Inflammatory macrophage treated with lipopolysaccharide for 4 hours (primary cell): ENCODE data around the gene SNX1.
A peak's percentile ranks its signal among the peaks of the same experiment; 100 is the strongest.
"Not testable (repeated sequence)": the region's sequence is repeated elsewhere in the genome, so short reads cannot be mapped to it uniquely, and the experiment has no call there.

Experiments
- DNase-seq: peaks from one replicate; pipeline ENCODE4 v3.0.0-alpha.2; 2020

SNX1 gene

DNA sequence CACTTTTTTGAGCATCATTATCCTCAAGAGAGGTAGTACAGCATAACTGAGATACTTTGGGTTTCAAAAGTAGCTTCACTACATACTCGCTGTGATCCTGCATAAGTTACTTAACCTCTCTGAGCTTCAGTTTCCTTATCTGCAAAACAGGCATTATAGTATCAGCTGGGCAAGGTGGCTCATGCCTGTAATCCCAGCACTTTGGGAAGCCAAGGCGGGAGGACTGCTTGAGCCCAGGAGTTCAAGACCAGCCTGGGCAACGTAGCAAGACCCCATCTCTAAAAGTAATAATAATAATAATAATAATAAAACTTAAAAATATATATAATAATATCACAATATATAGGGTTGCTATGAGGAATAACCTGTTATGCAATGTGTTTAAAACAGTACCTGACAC is 13.0 kb upstream of the SNX1 start:
- DNase-seq = no peak

DNA sequence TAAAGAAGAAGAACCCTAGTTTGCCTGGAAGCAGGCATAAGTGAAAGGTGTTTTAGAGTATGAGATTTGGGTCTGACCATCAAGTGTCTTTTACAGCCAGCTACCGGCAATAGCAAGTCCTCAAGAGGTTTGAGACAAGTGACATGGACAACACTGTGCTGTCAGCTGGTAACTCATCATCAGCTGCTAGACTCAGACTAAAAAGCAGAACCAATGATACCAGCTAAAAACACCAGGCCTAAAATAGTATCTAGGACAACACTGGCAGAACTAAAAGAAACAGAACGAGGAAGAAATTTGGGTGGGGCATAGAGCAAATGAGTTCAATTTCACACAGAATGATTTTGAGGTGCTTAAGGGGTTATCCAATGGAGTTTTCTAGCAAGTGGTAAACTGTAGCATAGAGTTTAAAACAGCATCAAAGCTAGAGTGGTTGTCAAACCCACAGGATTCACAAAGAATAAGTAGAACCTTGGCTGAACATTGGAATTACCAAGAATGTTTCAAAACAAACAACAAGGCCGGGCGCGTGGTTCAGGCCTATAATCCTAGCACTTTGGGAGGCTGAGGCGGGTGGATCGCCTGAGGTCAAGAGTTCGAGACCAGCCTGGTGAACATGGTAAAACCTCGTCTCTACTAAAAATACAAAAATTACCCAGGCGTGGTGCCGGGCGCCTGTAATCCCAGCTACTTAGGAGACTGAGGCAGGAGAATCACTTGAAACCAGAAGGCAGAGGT is 6.1 kb upstream of the SNX1 start:
- peak; percentile 95 for DNase-seq

DNA sequence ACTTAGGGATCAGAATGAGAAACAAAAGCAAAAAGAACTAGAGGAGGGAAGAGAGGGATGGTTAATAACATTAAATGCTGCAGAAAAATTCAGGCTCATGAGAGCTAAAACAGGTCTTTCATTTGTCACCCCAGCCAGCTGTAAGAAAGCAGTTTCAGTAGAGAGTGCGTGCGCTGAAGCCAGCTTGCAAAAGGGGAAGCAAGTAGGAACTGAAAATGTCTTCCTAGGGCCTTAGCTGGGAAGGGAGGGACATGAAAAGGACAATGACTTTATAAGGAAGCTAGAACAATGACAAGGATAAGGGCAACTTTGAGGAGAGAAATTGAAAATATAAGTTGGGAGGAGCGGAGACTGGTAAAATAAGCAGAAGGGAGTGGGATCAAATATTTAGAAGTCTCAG is 5.3 kb upstream of the SNX1 start:
- DNase-seq = peak; percentile 89

DNA sequence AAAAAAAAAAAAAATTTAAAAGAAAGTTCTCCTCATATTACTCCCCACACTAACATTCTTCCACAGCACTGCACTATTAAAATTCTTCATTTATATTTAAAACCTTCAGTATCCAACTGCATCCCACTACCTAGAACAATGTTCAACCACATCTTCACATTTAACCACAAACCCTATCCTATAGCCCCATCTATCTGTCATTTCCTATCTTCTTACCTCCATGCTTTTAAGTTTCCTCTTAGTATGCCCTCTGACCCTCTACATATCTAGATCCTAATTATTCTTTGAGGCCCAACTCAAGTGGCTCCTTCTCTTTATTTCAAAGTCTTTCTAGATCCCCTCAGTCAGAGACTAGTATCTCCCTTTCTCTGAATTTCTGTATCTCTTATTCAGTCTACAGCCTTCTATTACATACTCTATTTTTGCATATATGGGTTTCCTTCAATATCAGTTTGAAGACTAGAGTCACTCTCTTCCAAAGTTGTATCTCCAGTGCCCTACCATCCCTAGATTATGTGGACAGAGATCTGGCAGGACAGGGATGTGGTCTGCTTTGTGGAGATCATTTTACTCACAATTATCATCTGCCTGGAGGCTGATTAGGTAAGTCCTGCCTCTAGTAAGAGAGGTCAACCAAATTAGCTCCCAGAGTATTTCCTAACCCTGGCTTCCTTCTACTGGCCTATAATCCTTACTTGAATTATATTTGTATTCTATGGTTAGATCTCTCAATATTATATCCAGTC is 3.5 kb upstream of the SNX1 start:
- peak; percentile 44 for DNase-seq

DNA sequence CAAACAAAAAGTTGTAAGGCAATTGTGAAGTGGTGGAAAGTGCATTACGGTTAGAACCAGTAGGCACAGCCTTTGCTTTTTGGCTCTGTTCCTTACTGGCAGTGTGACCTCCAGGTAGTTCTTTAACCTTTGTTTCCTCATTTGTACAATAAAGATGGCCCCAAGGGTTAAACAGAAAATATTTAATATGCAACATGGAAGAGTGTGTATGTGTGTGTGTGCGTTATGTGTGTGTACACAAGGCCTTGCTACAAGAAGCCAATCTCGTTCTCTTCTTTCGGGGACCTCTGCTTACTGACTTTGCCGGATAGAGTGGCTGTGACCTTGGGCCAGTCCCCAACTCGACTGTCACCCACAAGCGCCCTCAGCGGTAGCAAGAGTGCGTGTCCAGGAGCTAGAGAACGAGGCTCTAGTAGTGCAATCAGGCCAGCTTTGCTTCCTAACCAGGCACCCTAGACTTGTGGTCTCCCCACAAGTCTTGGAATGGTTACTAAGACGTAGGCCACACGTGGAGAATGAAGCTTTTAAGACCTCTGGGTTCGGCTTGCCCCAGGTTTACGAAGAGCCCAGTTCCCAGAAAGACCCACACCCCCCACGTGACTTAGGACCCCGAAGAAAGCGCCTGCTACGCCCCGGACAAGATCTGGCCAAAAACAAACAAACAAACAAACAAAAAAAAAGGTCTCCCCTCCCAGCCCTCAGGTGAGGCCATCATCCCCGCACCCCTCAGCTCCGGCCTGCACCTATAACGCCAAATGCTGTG is 2.7 kb upstream of the SNX1 start:
- DNase-seq = peak; percentile 56

DNA sequence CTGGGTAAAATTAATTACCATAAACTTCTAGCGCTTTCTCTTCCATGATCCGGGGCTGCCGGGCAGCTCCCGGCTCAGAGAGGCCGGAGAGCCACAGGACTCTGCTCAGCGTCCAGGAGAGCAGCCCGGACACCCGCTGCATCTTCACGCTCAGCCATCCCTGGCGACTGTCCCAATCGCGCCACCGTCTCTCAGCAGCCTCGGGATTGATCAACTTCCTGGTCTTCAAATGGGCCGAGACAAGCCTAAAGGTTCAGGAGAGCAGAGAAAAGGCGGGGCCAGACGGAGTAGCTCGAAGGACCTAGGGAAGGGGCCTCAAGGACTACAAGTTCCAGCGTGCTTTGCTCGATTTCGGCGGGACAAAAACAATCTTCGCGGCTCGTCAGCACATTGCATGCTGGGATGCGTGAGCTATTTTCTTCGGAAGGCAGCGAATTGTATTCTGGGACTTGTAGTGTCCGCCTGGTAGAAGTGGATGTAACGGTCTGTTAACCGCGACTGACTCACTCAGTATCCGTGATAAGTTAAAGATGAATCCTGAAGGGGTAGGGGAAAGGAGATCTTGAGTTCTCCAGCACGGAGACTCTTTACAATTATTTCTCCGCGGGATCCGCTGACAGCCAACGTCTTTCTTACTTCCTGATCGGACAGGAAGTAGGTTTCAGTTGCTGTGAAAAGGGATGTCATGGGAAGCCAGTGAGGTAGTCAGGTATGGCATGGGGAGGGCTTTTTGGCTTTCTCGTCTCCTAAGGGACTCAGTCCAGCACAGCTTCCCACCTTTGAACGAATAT is 2.0 kb upstream of the SNX1 start, which contains the start of gene CIAO2A:
Gene CIAO2A (minus strand): TSS at position 212 of the 791 bp plus-strand sequence. CDS start 70 bp downstream, at position 142.
- DNase-seq = peak; percentile 100

DNA sequence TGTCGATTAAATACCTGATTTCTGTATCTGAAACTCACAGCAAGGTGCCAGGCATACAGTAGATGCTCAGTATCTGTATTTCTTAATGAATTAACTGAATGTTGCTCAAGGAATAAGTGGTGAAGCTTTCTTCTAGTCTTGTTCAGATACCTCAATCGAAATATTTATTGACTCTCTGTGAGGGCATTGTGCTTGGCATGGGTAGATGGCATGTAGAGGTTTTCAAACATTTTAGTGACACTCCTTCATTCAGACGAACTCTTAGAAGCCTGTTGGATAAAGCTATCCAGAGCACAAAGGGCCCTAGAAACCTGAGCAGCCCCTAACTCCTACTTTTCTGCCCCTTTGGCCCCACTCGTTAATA is 369 bp upstream of the SNX1 start:
- DNase-seq = no peak

DNA sequence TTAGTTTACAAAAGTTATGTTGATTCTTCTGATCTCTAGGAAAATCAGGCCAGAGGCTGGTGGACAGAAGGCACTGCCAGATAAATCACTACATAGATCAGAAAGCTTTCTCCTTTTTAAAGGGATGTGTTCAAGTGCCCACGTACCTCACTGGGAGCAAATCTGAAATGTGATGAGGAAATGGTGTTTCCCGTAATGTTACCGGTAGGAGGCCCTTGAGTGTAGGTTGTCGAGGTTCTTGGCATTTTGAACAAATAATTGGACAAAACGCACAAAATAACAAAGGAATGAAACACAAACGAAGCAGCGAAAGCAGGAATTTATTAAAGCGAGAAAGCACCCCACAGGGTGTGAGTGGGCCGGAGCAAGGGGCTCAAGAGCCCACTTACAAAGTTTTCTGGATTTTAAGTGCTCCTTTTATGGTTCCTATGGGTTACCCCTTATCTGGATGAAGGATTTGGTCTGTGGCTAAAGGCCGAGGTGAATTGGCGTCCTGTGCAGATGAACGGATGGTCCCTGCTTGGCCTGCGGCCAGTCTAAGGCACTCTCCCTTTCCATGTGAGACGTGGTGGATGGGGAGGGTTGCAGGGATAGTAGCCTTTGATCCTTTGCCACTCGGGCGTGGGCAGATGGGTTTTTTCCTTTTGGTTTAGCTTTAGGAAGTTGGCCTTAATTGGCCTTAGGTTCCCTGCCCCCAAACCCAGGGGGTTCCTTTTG is 1.0 kb downstream of the SNX1 start:
- peak; percentile 43 for DNase-seq

DNA sequence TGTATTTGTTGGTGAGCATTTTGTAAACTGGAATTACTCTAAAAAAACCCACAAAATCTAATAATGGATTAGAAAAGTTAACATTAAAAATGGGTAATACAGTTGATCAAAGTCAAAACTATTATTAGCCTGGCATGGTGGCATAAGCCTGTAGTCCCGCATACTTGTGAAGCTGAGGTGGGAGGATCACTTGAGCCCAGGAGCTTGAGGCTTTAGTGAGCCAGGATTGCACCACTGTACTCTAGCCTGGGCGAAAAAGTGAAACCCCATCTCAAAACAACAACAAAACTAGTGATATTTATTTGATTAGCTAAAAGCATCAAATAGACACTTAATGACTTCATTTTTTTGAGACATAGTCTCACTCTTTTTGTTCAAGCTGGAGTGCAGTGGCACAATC is 3.6 kb downstream of the SNX1 start:
- no peak for DNase-seq

DNA sequence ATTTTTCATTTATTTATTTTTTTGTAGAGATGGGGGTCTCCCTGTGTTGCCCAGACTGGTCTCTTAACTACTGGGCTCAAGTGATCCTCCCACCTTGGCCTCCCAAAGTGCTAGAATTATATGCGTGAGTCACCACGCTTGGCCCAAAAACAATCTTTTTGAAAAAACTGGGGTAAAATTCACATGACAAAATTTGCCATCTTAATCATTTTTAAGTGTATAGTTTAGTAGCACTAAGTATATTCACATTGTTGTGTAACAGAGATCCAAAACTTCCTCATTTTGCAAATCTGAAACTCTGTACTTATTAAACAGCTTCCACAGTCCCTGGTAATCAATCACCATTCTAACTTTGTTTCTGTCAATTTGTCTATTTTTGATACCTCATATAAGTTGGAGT is 5.2 kb downstream of the SNX1 start:
- DNase-seq = peak; percentile 77

DNA sequence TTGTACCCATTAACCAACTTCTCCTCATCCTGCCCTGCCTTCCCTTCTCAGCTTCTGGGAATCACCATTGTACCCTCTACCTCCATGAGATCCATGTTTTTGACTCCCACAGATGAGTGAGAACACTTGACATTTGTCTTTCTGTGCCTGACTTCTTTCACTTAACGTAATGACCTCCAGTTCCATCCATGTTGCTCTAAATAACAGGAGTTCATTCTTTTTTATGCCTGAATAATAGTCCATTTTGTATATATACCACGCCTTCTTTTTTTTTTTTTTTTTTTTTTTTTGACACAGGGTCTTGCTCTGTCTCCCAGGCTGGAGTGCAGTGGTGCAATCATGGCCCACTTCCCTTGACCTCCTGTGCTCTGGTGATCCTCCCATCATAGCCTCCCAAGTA is 6.7 kb downstream of the SNX1 start:
- DNase-seq = no peak

DNA sequence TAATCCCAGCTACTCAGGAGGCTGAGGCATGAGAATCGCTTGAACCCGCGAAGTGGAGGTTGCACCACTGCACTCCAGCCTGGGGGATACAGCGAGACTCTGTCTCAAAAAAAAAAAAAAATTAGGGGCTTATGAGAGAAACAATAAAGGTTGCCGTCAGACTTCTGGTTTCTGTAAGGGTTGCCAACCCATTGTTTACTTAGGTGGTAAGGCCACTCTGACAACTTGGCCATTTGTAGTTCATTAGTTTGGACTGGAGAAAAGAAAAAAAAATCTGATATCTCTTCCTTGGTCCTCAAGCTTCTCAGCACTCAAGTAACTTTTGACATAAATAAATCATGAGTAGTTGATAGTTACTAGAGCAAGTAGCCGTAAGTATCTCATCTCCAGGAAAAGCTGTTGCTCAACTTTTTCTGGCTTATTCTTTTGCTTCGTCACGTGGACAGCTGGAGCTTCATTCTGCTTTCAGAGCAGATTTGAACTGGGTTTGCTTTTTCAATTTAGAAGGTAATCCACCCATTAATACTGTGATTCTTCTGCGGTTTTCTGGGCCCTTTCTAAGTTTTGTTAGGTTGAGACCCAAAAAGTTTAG is 9.4 kb downstream of the SNX1 start:
- peak; percentile 83 for DNase-seq

DNA sequence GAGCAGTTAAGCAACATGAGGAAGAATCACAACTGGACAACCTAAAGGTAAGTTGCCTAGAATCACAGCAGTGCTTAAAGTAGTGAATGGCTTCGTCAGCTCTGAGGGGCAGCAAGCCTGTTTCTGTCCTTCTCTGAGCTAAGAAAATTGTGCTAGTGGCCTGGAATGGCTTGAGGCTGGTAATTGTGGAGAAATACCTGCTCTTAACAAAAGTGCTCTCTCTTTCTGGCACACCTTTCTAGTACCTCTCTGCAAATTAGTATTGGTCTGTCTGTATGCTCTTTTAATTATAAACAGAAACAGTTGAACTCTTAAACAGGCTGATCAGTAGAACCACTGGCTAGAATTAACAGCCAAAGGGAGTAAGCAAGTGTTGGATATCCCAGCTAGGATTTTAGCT is 11.6 kb downstream of the SNX1 start:
- DNase-seq = no peak

DNA sequence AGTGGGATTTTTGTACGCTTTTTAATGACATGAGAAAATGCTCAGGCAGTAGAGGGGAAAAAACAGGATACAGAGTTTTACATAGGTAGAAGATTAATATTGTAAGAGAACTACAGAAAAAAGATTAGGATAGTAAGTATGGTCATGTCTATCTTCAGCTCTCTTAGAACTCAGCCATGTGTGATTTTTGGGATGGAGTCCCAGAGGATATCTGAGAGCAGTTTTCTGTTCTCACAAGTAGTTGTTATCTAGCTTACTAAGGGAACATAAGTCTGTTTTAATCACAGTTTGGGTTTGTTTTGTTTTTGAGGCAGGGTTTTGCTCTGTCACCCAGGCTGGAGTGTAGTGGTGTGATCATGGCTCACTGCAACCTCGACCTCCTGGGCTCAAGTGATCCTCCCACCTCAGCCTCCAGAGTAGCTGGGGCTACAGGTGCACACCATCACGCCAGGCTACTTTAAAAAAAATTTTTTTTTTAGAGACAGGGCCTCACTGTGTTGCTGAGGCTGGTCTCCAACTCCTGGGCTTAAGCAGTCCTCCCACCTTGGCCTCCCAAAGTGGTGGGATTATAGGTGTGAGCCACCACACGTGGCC is 14.4 kb downstream of the SNX1 start:
- DNase-seq = not testable (repeated sequence)

DNA sequence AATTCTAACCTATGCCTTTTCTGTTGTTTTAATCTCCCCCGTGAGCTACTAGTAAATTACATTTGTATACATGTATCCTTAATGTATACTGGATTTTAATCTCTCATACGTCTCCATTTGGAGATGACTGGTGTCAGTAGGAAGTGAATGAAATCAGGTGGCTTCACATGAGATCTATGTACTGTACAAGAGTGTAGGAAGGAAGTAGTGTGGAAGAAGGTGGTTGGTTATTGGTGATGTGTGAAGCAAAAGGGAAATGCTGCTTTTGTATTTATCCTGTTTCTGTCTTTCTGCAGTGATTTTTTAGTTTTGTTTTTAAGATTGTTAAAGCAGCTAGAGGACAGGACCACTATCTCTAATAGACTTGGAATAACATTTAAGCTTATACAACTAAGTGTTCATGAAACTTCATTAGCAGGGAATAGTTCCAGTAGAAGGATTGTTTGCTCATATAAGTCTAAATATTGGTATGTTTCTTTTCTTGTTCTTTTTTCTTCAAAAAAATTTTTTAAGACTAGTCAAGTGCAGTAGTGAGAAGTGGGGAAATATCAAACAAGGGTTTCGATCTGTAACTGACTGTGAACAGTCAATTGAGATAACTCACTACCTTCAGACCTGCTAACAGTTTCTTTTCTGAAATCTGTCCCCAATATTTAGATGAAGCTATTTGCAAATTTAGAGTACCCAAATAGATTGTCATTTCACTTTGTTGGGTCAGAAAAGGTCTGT is 15.3 kb downstream of the SNX1 start:
- DNase-seq = peak; percentile 48

DNA sequence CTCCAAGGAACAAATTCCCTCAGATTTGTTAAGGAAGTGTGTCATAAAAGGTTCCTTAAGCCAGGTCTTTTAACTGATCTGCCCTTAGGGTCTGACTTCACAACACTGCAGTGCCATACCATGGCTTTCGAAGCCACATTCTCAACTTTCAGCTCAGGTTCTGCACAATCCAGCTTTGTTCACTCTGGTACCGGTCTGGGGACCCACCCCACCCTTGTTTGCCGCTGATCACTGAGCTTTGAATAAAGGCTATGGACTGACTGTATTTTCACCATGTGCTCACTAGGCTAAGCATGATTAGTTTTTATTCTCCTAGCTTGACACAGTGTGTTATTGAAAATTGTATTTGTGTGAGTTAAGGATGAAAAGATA is 15.9 kb downstream of the SNX1 start:
- no peak for DNase-seq

DNA sequence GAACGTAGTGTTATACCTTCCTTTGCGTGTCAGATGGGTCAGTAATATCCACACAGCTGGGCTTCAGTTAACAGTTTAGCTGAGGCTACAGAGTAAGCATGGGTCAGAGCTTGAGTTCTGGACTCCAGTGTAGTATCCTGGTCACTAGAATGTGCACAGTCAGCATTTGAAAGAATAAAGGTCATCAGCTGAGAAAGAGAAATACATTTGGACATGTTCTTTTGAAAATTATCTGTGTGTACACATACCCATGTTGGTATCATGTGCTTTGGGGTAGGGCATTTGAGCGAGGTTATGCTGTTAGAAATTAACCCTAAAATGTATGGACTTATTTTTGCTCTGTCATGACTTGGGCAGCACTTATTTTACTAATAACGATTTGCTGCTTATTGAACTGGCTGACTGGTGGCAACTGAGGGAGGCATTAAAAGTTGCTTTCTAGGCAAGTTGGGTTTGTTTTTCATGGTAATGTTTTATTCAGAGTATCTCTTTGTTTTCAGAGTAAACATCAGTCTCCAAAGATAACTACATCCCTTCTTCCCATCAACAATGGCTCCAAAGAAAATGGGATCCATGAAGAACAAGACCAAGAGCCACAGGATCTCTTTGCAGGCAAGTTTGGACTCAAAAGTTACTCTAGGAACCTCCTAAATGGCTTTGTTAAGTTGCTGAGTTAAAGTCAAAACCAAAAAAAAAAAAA is 16.4 kb downstream of the SNX1 start:
- DNase-seq = peak; percentile 23

DNA sequence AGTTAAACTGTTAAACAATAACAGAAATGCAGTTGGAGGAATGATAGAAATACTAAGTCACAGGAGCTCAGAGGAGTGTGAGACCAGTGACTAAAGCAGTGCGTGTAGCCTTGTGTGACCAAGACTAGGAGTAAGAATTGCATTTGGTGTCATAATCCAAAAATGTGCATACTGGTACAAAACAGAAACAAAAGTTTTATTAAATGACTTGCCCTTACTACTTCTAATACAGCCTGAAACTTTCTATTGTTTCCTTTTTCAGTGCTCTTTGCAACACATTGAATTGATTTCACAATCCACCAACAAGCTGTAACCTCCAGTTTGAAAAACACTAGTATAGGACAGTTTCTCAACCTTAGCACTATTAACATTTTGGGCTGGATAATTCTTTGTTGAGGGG is 17.1 kb downstream of the SNX1 start:
- peak; percentile 91 for DNase-seq

DNA sequence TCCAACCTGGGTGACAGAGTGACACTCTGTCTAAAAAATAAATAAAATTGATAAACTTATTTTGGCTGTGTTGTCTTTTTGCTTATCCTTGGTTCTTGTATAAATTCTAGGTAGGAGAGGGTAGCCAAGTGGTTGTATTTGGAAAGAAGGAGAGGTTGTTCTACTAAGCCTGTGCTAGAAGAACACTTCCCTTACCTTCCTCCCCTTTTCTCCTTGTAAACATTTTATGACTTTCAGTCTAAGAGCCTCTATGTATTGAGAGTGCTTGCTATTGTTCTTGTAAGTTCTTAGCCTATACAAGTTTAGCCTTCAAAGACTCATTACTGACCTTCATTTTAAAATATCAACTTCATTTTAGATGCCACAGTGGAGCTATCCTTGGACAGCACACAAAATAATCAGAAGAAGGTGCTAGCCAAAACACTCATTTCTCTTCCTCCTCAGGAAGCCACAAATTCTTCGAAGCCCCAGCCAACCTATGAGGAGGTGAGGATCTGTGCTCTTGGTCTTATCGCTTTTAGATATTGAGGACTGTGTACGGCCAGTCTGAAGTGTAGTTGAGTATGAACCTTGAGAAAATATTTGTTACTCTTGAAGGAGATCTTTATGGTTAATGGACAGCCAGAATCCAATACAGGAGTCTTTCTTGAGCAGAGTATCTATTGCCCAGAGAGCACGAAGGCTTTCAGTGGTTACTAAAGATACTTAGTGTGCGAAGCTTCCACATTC is 22.1 kb downstream of the SNX1 start:
- DNase-seq = no peak
